AG09309 (cell line): ENCODE results near the gene DST.

ENCODE experiments used
- DNase-seq: peaks from one replicate; pipeline ENCODE4 v3.0.0-alpha.2; 2010; ENCODE audit warnings: low read depth
- H3K4me3 ChIP-seq: 2 replicates; pipeline ENCODE4 v1.5.1; 2011; ENCODE audit warnings: mild to moderate bottlenecking, low read depth, low read length, moderate library complexity; ENCODE audit not compliant: control insufficient read depth
- TF ChIP-seq, protein P1 (sequence below): IDR thresholded peaks from 2 replicates; pipeline ENCODE4 v1.5.1; 2011; ENCODE audit warnings: mild to moderate bottlenecking, low read depth, low read length, inconsistent platforms; ENCODE audit not compliant: insufficient read depth, control insufficient read depth; ENCODE audit errors: missing control alignments

The DST gene

GRCh38 chr6:56529594-56530191 lies 113.0 kb downstream of the DST start:
- DNase-seq: no peak
- TF ChIP-seq, protein P1, sequence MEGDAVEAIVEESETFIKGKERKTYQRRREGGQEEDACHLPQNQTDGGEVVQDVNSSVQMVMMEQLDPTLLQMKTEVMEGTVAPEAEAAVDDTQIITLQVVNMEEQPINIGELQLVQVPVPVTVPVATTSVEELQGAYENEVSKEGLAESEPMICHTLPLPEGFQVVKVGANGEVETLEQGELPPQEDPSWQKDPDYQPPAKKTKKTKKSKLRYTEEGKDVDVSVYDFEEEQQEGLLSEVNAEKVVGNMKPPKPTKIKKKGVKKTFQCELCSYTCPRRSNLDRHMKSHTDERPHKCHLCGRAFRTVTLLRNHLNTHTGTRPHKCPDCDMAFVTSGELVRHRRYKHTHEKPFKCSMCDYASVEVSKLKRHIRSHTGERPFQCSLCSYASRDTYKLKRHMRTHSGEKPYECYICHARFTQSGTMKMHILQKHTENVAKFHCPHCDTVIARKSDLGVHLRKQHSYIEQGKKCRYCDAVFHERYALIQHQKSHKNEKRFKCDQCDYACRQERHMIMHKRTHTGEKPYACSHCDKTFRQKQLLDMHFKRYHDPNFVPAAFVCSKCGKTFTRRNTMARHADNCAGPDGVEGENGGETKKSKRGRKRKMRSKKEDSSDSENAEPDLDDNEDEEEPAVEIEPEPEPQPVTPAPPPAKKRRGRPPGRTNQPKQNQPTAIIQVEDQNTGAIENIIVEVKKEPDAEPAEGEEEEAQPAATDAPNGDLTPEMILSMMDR: no peak

GRCh38 chr6:56528412-56528841 lies 114.3 kb downstream of the DST start:
- no peak overlapping the region for H3K4me3 ChIP-seq
- TF ChIP-seq, protein P1: no peak
- peak; percentile 67 for DNase-seq

More at GRCh38 chr6:56529594-56530191, 113.0 kb downstream of the DST start:
- no peak overlapping the region for H3K4me3 ChIP-seq

GRCh38 chr6:56527934-56528333 lies 114.8 kb downstream of the DST start:
- TF ChIP-seq, protein P1: no peak
- H3K4me3 ChIP-seq: no peak overlapping the region
- DNase-seq: no peak

- H3K4me3 ChIP-seq: no peak overlapping the region
- no peak for DNase-seq
- TF ChIP-seq, protein P1: no peak
Observed at GRCh38 chr6:56526860-56527544, 115.7 kb downstream of the DST start.

DNA sequence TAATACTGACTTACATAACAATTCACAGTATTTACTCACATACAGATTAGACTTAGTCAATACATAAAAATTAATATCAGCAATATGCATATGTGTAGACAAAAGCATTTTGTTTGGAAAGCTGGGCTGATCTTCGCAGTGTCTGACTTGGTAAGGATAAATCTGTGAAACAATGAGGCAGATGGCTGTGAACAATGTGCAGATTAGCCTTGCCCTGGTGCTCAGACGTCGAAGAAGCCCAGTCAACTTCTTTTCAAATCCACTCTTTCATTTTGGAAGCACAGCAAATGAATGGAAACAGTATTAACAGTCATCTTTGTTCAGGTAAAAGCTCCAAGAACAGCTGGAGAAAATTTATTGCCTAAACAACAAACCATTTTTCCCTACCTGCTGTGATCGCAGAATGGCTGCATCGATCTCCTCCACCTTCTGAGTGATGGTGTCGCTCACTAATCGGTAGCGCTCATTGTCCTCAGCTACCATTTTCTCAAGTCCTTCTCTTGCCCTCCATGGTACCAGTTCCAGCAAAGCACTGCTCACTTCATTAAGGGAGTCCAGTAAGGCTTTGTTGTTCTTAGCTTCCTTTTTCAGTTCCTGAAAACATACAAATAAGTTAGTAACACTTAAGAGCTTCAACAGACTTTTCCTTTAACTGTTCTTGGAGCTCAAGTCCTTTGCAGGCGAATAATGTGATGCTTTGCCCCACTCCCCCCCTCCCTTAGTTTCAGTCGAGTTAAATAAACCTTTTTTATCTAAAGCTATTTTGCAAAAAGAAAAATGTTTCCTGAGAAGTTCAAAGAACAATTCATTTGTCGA lies 116.5 kb downstream of the DST start:
- TF ChIP-seq, protein P1: no peak
- H3K4me3 ChIP-seq: no peak overlapping the region
- no peak for DNase-seq

- peak; percentile 94 for DNase-seq
- no peak overlapping the region for H3K4me3 ChIP-seq
- TF ChIP-seq, protein P1: no peak
Observed at GRCh38 chr6:56524891-56525703, 117.6 kb downstream of the DST start.
